Forelimb muscle (tissue), 1 donor: ENCODE data around the gene CCDC180. TPM values are rescaled to one million over a fixed set of nuclear protein-coding genes. Genes with fewer than 3 reads are reported as not detected.

Experiments
- polyA plus RNA-seq: library from polyadenylated mRNA; unstranded; fragments of 120-200 nt; gene quantifications from one replicate; pipeline ENCODE4 v1.2.1, GENCODE V29; 2013; ENCODE audit not compliant: insufficient read length

CCDC180 gene
- polyA plus RNA-seq, 1 donor = 8.8 TPM

Other genes starting within 250 kb of the CCDC180 start
- 4.4 TPM for gene TDRD7, start 104.4 kb downstream of the CCDC180 start, polyA plus RNA-seq
- 151 TPM for gene TMOD1, start 194.0 kb downstream of the CCDC180 start, polyA plus RNA-seq